Common myeloid progenitor, CD34-positive (primary cell): ENCODE data around the gene CEP250.
"Not testable (repeated sequence)": the region's sequence is repeated elsewhere in the genome, so short reads cannot be mapped to it uniquely, and the experiment has no call there.

ENCODE experiments used
- CTCF ChIA-PET: fragments of 350-600 bp; sonication (Branson Sonifier 250); formaldehyde crosslinking; loops from one replicate; lab custom pipeline; 2021; ENCODE audit warnings: antibody characterized with exemption; lab: Charles Lee
- POLR2A ChIA-PET: fragments of 350-600 bp; sonication (Branson Sonifier 250); formaldehyde crosslinking; loops from one replicate; lab custom pipeline; 2021; ENCODE audit warnings: antibody characterized with exemption; lab: Charles Lee
- DNase-seq, 3 donors: peaks; one replicate each; pipeline versions ENCODE4 v3.0.0 to v3.0.0-alpha.2; 2013
- H3K27ac ChIP-seq, 2 experiments: 1 replicate in 1 of 2; 2 replicates in 1 of 2; pipeline ENCODE4 v1.7.0; 2013; ENCODE audit warnings: inconsistent platforms in 2 of 2, low read length in 2 of 2, mild to moderate bottlenecking in 2 of 2, low read depth in 1 of 2, moderate library complexity in 1 of 2; ENCODE audit not compliant: severe bottlenecking in 2 of 2, insufficient read depth in 1 of 2, poor library complexity in 1 of 2
- H3K27me3 ChIP-seq, 5 experiments: replicated peaks in 2 of 5; 1 replicate in 3 of 5; 2 replicates in 2 of 5; pipeline versions ENCODE4 v1.6.1 to v1.7.0; 2013; ENCODE audit warnings: low read length in 4 of 5, mild to moderate bottlenecking in 2 of 5, moderate library complexity in 2 of 5, inconsistent platforms in 1 of 5; ENCODE audit not compliant: insufficient read depth in 5 of 5, control insufficient read depth in 4 of 5
- H3K36me3 ChIP-seq, 4 experiments: 1 replicate in 2 of 4; 2 replicates in 2 of 4; pipeline versions ENCODE4 v1.6.1 to v1.7.0; 2013; ENCODE audit warnings: low read length in 3 of 4, control low read depth in 1 of 4, mild to moderate bottlenecking in 1 of 4; ENCODE audit not compliant: control insufficient read depth in 4 of 4, insufficient read depth in 4 of 4
- H3K4me1 ChIP-seq, 4 experiments: 1 replicate in 3 of 4; 2 replicates in 1 of 4; pipeline versions ENCODE4 v1.6.1 to v1.7.1; 2013; ENCODE audit warnings: low read length in 3 of 4, mild to moderate bottlenecking in 3 of 4, control low read depth in 1 of 4, inconsistent platforms in 1 of 4, moderate library complexity in 1 of 4; ENCODE audit not compliant: control insufficient read depth in 4 of 4, insufficient read depth in 4 of 4; ENCODE audit errors: control extremely low read depth in 1 of 4
- H3K4me3 ChIP-seq, 7 experiments: 1 replicate in 4 of 7; 2 replicates in 3 of 7; pipeline versions ENCODE4 v1.5.1 to v1.7.0; 2013; ENCODE audit warnings: mild to moderate bottlenecking in 7 of 7, low read length in 6 of 7, moderate library complexity in 6 of 7, inconsistent platforms in 2 of 7, low read depth in 2 of 7, control low read depth in 1 of 7; ENCODE audit not compliant: insufficient read depth in 4 of 7, control insufficient read depth in 1 of 7; ENCODE audit errors: extremely low read depth in 1 of 7
- H3K9me3 ChIP-seq, 5 experiments: 1 replicate in 4 of 5; 2 replicates in 1 of 5; pipeline versions ENCODE4 v1.6.1 to v1.7.1; 2013; ENCODE audit warnings: low read length in 4 of 5, mild to moderate bottlenecking in 2 of 5, inconsistent platforms in 1 of 5, low read depth in 1 of 5, moderate library complexity in 1 of 5; ENCODE audit not compliant: control insufficient read depth in 4 of 5, insufficient read depth in 2 of 5; ENCODE audit errors: control extremely low read depth in 1 of 5
- WGBS: methylation state at CpG from one replicate; pipeline ENCODE4 v1.1.5; 2013; ENCODE audit not compliant: insufficient coverage; 5-methylcytosine and 5-hydroxymethylcytosine counted together

Gene CEP250

DNA sequence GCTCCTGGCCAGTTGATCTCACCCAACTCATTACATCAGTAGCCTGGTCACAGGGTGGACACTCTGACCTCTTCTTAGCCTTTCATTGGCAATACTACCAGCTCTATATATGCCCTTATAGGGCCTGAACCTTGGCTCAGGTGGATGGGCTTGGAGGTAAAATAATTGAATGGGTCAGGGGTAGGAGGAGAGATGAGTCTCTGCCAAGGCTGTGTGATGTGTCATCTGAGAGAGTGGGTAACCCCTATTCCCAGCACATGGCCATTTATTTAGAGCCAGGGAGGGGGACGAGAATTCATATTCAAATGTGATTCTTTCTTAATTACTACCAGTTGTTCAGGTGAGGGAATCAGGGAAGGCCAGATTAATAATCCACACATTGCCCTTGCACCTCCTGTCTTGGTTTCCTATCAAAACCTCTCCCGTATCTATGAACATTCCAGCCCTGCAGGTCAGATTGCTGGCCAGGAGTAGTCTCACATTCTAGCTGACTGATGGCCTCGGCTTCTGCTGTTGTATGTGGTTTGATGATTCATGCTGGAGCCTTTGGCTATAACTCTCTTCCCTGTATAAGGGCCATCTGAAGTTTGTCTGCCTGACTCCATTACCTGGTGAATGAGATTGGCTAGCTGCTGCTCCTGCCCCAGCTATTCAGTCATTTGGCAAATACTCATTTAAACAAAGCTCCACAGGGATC is 60.7 kb downstream of the CEP250 start:
- no peaks in the 10 kb centered on the region for H3K9me3 ChIP-seq
- no peaks in the 10 kb centered on the region for H3K27me3 ChIP-seq
- ChIA-PET POLR2A (no interaction called here), CTCF (interaction anchor here (0.8 to 1.2 kb wide), 2 partner anchors 18 to 224 kb away, joined by 3 read pairs; no protein-coding TSS in a partner anchor)
- WGBS: no CpG with 5 or more reads among the region's 3 CpGs
- no peak overlapping the region for H3K4me3 ChIP-seq
- H3K4me1 ChIP-seq: no peaks in the 10 kb centered on the region
- no peak overlapping the region for H3K27ac ChIP-seq
- DNase-seq: no peak
- H3K36me3 ChIP-seq: peaks cover 4 to 37% (median 18%) of the 10 kb centered on the region in 4 experiments

DNA sequence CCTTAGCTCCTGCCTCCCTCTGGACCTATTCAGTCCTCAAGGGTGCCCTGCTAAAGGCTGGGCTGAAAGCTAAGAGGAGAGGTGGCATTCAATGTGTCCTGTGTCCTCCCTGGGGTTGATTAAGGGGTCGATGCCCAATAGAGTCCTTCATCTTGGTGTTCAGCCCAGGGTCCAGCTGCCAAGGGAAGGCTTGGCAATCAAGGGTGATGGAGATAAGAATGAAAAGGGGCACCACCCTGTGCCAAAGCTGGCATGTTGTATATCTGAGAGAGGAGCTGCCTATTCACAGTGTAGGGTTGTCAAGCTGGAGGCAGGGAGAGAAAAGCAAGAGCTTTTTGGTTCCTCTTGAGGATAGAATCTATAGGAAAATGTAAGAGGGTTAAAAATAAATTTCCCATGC is 61.7 kb downstream of the CEP250 start:
- no peak overlapping the region for H3K27ac ChIP-seq
- no peaks in the 10 kb centered on the region for H3K27me3 ChIP-seq
- no peaks in the 10 kb centered on the region for H3K9me3 ChIP-seq
- H3K4me3 ChIP-seq: no peak overlapping the region
- H3K4me1 ChIP-seq: no peaks in the 10 kb centered on the region
- peaks cover 4 to 27% (median 12%) of the 10 kb centered on the region in 4 experiments for H3K36me3 ChIP-seq
- ChIA-PET CTCF (interaction anchor here (0.8 to 1.1 kb wide), 2 partner anchors 9 to 368 kb away, joined by 3 read pairs; no protein-coding TSS in a partner anchor), POLR2A (no interaction called here)
- DNase-seq: no peak
- WGBS: 100% methylated on average over 1 of the region's 1 CpG

DNA sequence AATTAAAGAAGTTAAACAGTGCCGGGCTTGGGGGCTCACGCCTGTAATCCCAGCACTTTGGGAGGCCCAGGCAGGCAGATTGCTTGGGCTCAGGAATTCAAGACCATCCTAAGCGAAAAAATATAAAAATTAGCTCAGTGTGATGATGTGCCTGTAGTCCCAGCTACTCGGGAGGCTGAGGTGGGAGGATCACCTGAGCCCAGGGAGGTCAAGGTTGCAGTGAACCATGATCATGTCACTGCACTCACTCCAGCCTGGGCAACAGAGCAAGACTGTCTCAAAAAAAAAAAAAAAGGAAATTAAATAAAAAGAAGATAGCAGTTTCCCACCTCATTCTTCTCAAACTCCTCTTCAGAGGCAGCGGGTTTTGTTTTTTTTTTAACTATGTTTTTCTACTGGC is 62.4 kb downstream of the CEP250 start:
- not testable (repeated sequence) for H3K4me3 ChIP-seq, H3K4me1 ChIP-seq, H3K27me3 ChIP-seq, DNase-seq, H3K27ac ChIP-seq, H3K9me3 ChIP-seq
- ChIA-PET POLR2A (interaction anchor here (0.5 to 0.6 kb wide), 2 partner anchors 241 to 398 kb away, joined by 3 to 5 read pairs; no protein-coding TSS in a partner anchor), CTCF (interaction anchor here (0.8 to 1.1 kb wide), 2 partner anchors 10 to 367 kb away, joined by 3 read pairs; no protein-coding TSS in a partner anchor)
- WGBS: 100% methylated on average over 4 of the region's 5 CpGs
- peaks cover 4 to 21% (median 9%) of the 10 kb centered on the region in 4 experiments for H3K36me3 ChIP-seq

DNA sequence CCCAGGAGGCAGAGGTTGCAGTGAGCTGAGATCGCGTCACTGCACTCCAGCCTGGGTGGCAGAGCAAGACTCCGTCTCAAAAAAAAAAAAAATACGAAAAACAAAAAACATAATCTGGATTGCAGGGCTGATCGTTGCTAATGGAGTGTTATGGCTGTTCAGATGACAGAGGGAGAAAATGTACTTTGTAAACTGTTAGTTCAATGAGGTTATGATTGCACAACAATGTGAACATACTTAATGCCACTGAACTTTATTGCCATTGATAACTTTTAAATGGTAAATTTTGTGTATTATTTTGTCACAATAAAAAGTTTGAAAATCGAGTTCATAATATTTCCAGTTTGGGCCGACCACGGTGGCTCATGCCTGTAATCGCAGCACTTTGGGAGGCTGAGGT is 63.6 kb downstream of the CEP250 start:
- CTCF ChIA-PET: no interaction called here
- peaks cover 4 to 12% (median 5%) of the 10 kb centered on the region in 4 experiments for H3K36me3 ChIP-seq
- WGBS: 97% methylated on average over 4 of the region's 9 CpGs
- no peaks in the 10 kb centered on the region for H3K4me1 ChIP-seq
- no peak for DNase-seq
- no peak overlapping the region for H3K27ac ChIP-seq
- H3K9me3 ChIP-seq: no peaks in the 10 kb centered on the region
- POLR2A ChIA-PET: no interaction called here
- no peaks in the 10 kb centered on the region for H3K27me3 ChIP-seq
- no peak overlapping the region for H3K4me3 ChIP-seq

DNA sequence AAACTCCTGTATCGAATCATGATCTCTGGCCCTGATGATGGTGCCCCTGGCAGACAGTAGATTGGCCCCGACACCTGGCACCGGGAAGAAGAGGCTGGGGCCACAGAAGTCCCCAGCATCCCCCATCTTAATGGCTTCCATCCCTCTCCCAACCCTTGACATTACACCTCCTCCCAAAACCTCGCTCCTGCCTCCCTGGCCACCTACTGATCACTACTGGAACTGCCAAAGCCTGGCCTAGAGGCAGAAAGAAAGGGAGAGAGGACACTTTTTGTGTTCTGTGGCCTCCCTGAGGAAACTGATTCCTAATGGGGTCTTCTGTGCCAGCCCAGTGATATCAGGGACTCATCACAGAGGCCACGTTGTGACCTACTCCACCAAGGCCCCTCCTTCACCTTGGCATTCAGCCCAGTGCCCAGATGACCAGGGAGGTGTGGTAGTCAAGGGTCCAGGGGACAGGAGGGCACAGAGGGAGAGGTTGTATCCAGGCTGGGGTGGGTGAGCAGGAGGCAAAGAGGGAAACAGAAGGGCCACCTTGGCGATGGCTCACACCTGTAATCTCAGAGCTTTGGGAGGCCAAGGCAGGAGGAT is 68.0 kb downstream of the CEP250 start:
- H3K4me3 ChIP-seq: no peak overlapping the region
- DNase-seq: peak in 2 of 3 donors; percentile 23 to 32
- H3K27ac ChIP-seq: no peak overlapping the region
- CTCF ChIA-PET: no interaction called here
- no peaks in the 10 kb centered on the region for H3K9me3 ChIP-seq
- no peaks in the 10 kb centered on the region for H3K4me1 ChIP-seq
- H3K27me3 ChIP-seq: no peaks in the 10 kb centered on the region
- POLR2A ChIA-PET: no interaction called here
- 95% methylated on average over 4 of the region's 6 CpGs for WGBS
- H3K36me3 ChIP-seq: no peaks in the 10 kb centered on the region

DNA sequence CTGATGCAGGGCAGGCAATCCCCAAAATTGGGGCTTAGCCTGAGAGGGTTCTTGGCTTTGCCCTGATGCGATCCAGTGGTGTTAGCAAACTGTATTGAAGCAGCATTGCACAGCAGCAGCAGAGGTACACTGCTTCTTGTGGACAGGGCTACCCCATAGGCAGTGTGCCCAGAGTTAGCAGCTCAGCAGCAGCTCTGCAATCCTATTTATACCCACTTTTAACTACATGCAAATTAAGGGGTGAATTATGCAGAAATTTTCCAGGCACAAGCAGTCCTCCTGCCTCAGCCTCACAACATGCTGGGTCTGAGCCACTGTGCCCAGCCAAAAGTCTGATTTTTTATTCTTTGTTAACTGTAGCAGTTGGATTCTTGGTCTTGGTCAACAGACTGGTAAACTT is 70.2 kb downstream of the CEP250 start:
- ChIA-PET CTCF (interaction anchor here (1.0 kb wide), 1 partner anchor 61 kb away, joined by 3 read pairs; no protein-coding TSS in a partner anchor), POLR2A (no interaction called here)
- H3K9me3 ChIP-seq: no peaks in the 10 kb centered on the region
- no peak for DNase-seq
- H3K4me1 ChIP-seq: no peaks in the 10 kb centered on the region
- no peaks in the 10 kb centered on the region for H3K36me3 ChIP-seq
- no peaks in the 10 kb centered on the region for H3K27me3 ChIP-seq
- WGBS: 100% methylated on average over 1 of the region's 1 CpG
- H3K27ac ChIP-seq: no peak overlapping the region
- H3K4me3 ChIP-seq: no peak overlapping the region
